GM12872 (cell line): ENCODE data around the gene ZBTB46.

Experiments
- CTCF ChIP-seq: IDR thresholded peaks from 3 replicates; pipeline ENCODE4 v1.5.1; 2011; ENCODE audit warnings: low read depth, mild to moderate bottlenecking, low read length, moderate library complexity; ENCODE audit not compliant: insufficient read depth

Gene ZBTB46

GRCh38 chr20:63789836-63790571 lies 41.1 kb downstream of the ZBTB46 start:
- no peak for TF ChIP-seq CTCF

GRCh38 chr20:63787749-63788148 lies 43.3 kb downstream of the ZBTB46 start:
- TF ChIP-seq CTCF: no peak

GRCh38 chr20:63787302-63787701 lies 43.8 kb downstream of the ZBTB46 start:
- TF ChIP-seq CTCF: no peak

- no peak for TF ChIP-seq CTCF
Measured at GRCh38 chr20:63785691-63786131, 45.4 kb downstream of the ZBTB46 start.

GRCh38 chr20:63783970-63784369 lies 47.1 kb downstream of the ZBTB46 start:
- TF ChIP-seq CTCF: no peak

GRCh38 chr20:63782521-63782971 lies 48.5 kb downstream of the ZBTB46 start:
- no peak for TF ChIP-seq CTCF

GRCh38 chr20:63782051-63782471 lies 49.0 kb downstream of the ZBTB46 start:
- peak; percentile 25; the same call in 1 of the 3 replicates for TF ChIP-seq CTCF
